LNCAP (cell line): ENCODE data around the gene NFE2L3.
A peak's percentile ranks its signal among the peaks of the same experiment; 100 is the strongest.

Experiments
- CTCF ChIP-seq: fragments of 450-650 bp; IDR thresholded peaks from 2 replicates; pipeline ENCODE4 v1.5.1; 2017; ENCODE audit warnings: mild to moderate bottlenecking

NFE2L3 gene

GRCh38 chr7:26197153-26198115 lies 45.4 kb downstream of the NFE2L3 start:
- TF ChIP-seq CTCF = no peak

GRCh38 chr7:26198133-26198780 lies 46.3 kb downstream of the NFE2L3 start:
- peak; percentile 75 for TF ChIP-seq CTCF

- TF ChIP-seq CTCF = no peak
Observed at GRCh38 chr7:26198781-26199169, 46.8 kb downstream of the NFE2L3 start.

- TF ChIP-seq CTCF = no peak
Observed at GRCh38 chr7:26199301-26200037, 47.5 kb downstream of the NFE2L3 start.

GRCh38 chr7:26200038-26200443 lies 48.0 kb downstream of the NFE2L3 start:
- no peak for TF ChIP-seq CTCF

GRCh38 chr7:26200444-26201246 lies 48.6 kb downstream of the NFE2L3 start, which contains the start of gene HNRNPA2B1:
HNRNPA2B1 (minus strand) TSS chr7:26200746; CDS start chr7:26200577, 169 bp downstream.
- no peak for TF ChIP-seq CTCF
